ENCODE measurements around the gene HIVEP2. TPM values are rescaled to one million over a fixed set of nuclear protein-coding genes. Genes with fewer than 3 reads are reported as not detected.
A peak's percentile ranks its signal among the peaks of the same experiment; 100 is the strongest.

Gene HIVEP2
- total and polyA plus RNA-seq, 12 donors = 5.4 to 27.6 (median 16.4) TPM

DNA sequence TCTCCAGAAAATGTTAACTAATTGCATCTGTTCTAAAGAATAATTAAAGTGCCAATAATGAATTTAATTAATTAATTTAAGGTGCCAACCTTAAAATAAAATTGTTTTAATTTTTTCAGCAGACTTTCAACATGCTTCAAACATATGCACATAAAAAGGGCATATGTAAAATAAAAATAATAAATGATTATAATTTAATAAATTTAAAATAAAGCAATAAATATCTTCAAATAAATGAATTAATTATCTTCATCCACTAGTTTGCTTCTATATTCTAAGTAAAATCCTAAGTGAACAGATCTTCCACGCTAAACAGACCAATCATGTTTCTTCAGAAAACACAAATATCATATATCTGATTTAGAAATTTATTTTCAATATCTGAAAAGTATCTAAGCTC lies 119.2 kb downstream of the HIVEP2 start:
- Histone ChIP-seq H3K36me3 (replicated peaks in 1 of 2) (no peaks in the 10 kb centered on the region), H3K27ac (no peak overlapping the region), H3K27me3 (no peaks in the 10 kb centered on the region), H3K9me3 (replicated peaks in 1 of 3) (no peaks in the 10 kb centered on the region), H3K4me1 (replicated peaks in 1 of 2) (peaks cover 13 to 26% of the 10 kb centered on the region in 2 donors), H3K4me3 (no peak overlapping the region)
- 96 to 100% (median 98%) methylated on average over 1 of the region's 1 CpG for WGBS, 4 donors
- no peak for TF ChIP-seq POLR2A (IDR thresholded peaks at IDR 0.05)
- TF ChIP-seq, protein P1, sequence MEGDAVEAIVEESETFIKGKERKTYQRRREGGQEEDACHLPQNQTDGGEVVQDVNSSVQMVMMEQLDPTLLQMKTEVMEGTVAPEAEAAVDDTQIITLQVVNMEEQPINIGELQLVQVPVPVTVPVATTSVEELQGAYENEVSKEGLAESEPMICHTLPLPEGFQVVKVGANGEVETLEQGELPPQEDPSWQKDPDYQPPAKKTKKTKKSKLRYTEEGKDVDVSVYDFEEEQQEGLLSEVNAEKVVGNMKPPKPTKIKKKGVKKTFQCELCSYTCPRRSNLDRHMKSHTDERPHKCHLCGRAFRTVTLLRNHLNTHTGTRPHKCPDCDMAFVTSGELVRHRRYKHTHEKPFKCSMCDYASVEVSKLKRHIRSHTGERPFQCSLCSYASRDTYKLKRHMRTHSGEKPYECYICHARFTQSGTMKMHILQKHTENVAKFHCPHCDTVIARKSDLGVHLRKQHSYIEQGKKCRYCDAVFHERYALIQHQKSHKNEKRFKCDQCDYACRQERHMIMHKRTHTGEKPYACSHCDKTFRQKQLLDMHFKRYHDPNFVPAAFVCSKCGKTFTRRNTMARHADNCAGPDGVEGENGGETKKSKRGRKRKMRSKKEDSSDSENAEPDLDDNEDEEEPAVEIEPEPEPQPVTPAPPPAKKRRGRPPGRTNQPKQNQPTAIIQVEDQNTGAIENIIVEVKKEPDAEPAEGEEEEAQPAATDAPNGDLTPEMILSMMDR (IDR thresholded peaks at IDR 0.05) = no peak
- no peak for DNase-seq
- intact Hi-C loops (cut with DNase I) = no loop called here

DNA sequence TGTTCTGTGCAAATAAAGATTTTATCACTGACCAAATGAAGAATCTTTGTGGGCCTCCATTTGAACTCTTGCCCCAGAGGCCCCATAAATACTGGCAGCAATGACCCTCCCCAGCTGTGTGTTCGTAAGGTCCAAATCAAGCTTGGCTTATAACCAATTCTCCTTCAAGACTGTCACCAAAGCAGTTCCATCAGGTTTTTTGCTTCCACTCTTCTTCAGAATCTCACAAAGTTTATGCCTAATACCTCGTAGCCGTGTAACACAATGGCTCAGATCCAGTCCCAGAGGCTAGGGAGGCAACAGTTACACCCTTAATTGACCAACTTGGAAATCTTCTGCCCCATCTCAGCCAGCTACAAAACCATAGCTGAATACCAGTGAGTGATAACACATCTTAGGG lies 120.5 kb downstream of the HIVEP2 start:
- Histone ChIP-seq H3K9me3 (replicated peaks in 1 of 3) (no peaks in the 10 kb centered on the region), H3K27me3 (no peaks in the 10 kb centered on the region), H3K4me3 (no peak overlapping the region), H3K27ac (no peak overlapping the region), H3K4me1 (replicated peaks in 1 of 2) (peaks cover 18 to 36% of the 10 kb centered on the region in 2 donors), H3K36me3 (replicated peaks in 1 of 2) (no peaks in the 10 kb centered on the region)
- no peak for DNase-seq
- intact Hi-C loops (cut with DNase I) = no loop called here
- TF ChIP-seq, protein P1 (IDR thresholded peaks at IDR 0.05) = no peak
- TF ChIP-seq POLR2A (IDR thresholded peaks at IDR 0.05) = no peak
- WGBS, 4 donors = 63 to 72% (median 66%) methylated on average over 3 of the region's 3 CpGs

DNA sequence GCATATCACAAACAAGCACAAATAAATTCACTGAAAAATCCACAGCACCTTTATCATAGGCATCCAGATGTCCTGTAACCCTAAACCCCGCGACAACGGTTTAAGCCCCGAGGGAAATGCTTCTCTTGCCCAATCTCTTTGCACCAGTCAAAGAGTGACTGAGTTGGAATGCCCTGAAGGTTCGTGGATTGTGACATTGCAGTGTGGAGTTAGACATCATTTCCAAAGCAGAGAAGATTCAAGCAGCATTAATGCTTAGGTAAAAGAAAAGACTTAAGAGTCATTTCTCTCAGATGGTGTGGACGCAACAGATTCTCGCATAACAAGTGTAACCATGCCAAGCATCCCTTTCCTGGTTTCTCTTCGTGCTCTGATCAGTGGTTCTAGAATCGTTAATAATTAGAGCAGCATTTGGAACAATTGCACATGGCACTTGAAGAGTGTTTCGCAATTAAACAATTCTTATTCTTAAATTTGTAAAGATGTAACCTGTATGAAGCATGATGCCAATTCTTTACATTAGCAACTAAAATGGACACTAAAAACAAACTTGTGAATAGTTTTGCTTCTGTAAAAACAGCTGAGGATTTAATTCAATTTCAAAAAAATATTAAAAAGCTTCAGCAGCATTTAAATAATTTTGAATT lies 121.6 kb downstream of the HIVEP2 start:
- 80 to 91% (median 86%) methylated on average over 7 to 10 of the region's 10 CpGs for WGBS, 4 donors
- intact Hi-C loops (cut with DNase I) = no loop called here
- no peaks in the 10 kb centered on the region for H3K9me3 ChIP-seq (replicated peaks in 1 of 3)
- H3K36me3 ChIP-seq (replicated peaks in 1 of 2) = no peaks in the 10 kb centered on the region
- H3K27ac ChIP-seq = no peak overlapping the region
- H3K27me3 ChIP-seq = no peaks in the 10 kb centered on the region
- DNase-seq = no peak
- H3K4me1 ChIP-seq (replicated peaks in 1 of 2) = peaks cover 18 to 42% of the 10 kb centered on the region in 2 donors
- H3K4me3 ChIP-seq = no peak overlapping the region
- TF ChIP-seq POLR2A (IDR thresholded peaks at IDR 0.05) = no peak

DNA sequence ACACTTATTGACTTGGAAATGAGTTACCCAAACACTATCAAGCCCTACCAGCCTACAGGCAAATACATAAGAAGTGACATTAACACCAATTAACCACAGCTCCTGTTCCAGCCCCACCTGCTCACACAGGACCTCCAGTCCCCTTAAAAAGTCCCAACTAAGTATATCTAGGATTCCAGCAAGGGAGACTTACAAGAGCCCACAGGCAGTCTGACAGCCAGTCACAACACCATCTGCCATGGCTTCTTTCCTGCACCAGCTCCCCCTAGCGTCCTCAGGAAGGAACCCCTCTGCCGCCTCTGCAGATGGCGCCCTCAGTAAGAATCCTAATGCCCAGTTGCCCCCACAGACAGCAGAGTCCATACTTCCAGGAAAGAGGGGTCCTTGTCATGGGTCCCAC lies 122.1 kb downstream of the HIVEP2 start:
- Histone ChIP-seq H3K27ac (no peak overlapping the region), H3K4me3 (no peak overlapping the region), H3K36me3 (replicated peaks in 1 of 2) (no peaks in the 10 kb centered on the region), H3K4me1 (replicated peaks in 1 of 2) (peaks cover 18 to 42% of the 10 kb centered on the region in 2 donors), H3K27me3 (no peaks in the 10 kb centered on the region), H3K9me3 (replicated peaks in 1 of 3) (no peaks in the 10 kb centered on the region)
- WGBS, 4 donors = 74 to 83% (median 77%) methylated on average over 3 of the region's 3 CpGs; no CpG with 5 or more reads in 1 of the 4 donors
- no peak for TF ChIP-seq POLR2A (IDR thresholded peaks at IDR 0.05)
- TF ChIP-seq, protein P1 (IDR thresholded peaks at IDR 0.05) = peak in 1 of 6 experiments; percentile 13
- intact Hi-C loops (cut with DNase I) = no loop called here
- DNase-seq = no peak

DNA sequence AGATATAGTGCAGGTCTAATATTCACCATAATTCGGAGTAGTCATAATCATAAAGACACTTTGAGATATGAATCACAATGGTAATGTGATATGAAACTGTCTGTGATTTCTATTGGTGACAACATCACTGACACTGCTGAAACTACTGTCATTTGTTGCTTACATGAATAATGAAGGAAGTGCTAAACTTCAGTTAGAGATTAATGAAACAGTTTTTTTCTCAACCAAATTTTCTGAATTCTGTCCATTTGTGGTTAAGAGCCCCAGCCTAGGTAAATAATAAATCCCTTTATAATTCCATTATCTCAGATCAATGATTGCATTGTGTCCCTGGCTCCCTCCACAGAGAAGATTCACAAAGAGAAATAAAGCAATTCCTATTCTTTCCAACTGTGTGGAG lies 122.6 kb downstream of the HIVEP2 start:
- no peaks in the 10 kb centered on the region for H3K27me3 ChIP-seq
- H3K36me3 ChIP-seq (replicated peaks in 1 of 2) = no peaks in the 10 kb centered on the region
- intact Hi-C loops (cut with DNase I) = no loop called here
- TF ChIP-seq, protein P1 (IDR thresholded peaks at IDR 0.05) = no peak
- no peak for TF ChIP-seq POLR2A (IDR thresholded peaks at IDR 0.05)
- DNase-seq = no peak
- WGBS, 4 donors = 75 to 92% (median 77%) methylated on average over 1 of the region's 1 CpG
- H3K27ac ChIP-seq = no peak overlapping the region
- H3K4me3 ChIP-seq = no peak overlapping the region
- no peaks in the 10 kb centered on the region for H3K9me3 ChIP-seq (replicated peaks in 1 of 3)
- peaks cover 18 to 42% of the 10 kb centered on the region in 2 donors for H3K4me1 ChIP-seq (replicated peaks in 1 of 2)
